GM23248 (cell line): ENCODE data around the gene REEP5. TPM values are rescaled to one million over a fixed set of nuclear protein-coding genes. Genes with fewer than 3 reads are reported as not detected.

Experiments used
- DNase-seq: peaks from one replicate; pipeline ENCODE4 v3.0.0-alpha.2; 2015
- H2AFZ ChIP-seq: fragments of 200-600 bp; sonication (generic); 2 replicates; pipeline ENCODE4 v1.6.1; 2016; ENCODE audit warnings: antibody characterized with exemption
- H3F3A ChIP-seq: fragments of 200-600 bp; sonication (generic); 2 replicates; pipeline ENCODE4 v1.6.1; 2016; ENCODE audit warnings: mild to moderate bottlenecking, antibody characterized with exemption, mixed run types; ENCODE audit not compliant: insufficient read depth
- H3K27ac ChIP-seq: fragments of 200-600 bp; sonication (generic); 2 replicates; pipeline ENCODE4 v1.5.1; 2016; ENCODE audit warnings: mild to moderate bottlenecking
- H3K27me3 ChIP-seq: fragments of 200-600 bp; sonication (generic); replicated peaks from 2 replicates; pipeline ENCODE4 v1.6.1; 2016; ENCODE audit warnings: mild to moderate bottlenecking; ENCODE audit not compliant: insufficient read depth
- H3K36me3 ChIP-seq: fragments of 200-600 bp; sonication (generic); 2 replicates; pipeline ENCODE4 v1.6.1; 2016; ENCODE audit warnings: low read depth, mild to moderate bottlenecking
- H3K4me1 ChIP-seq: fragments of 200-600 bp; sonication (generic); 2 replicates; pipeline ENCODE4 v1.6.1; 2016; ENCODE audit warnings: mild to moderate bottlenecking; ENCODE audit not compliant: insufficient read depth
- H3K4me2 ChIP-seq: fragments of 200-600 bp; sonication (generic); one replicate; pipeline ENCODE4 v1.6.1; 2016; ENCODE audit warnings: mild to moderate bottlenecking; ENCODE audit not compliant: unreplicated experiment
- H3K4me3 ChIP-seq: fragments of 200-600 bp; sonication (generic); 2 replicates; pipeline ENCODE4 v1.5.1; 2016; ENCODE audit warnings: mild to moderate bottlenecking
- H3K79me2 ChIP-seq: fragments of 200-600 bp; sonication (generic); 2 replicates; pipeline ENCODE4 v1.6.1; 2016; ENCODE audit warnings: mild to moderate bottlenecking; ENCODE audit not compliant: insufficient read depth
- H3K9ac ChIP-seq: fragments of 200-600 bp; sonication (generic); 2 replicates; pipeline ENCODE4 v1.6.1; 2016; ENCODE audit warnings: mild to moderate bottlenecking
- H3K9me2 ChIP-seq: fragments of 200-600 bp; sonication (generic); 2 replicates; pipeline ENCODE4 v1.6.1; 2016; ENCODE audit warnings: mixed run types, mild to moderate bottlenecking, moderate library complexity; ENCODE audit not compliant: insufficient read depth
- H3K9me3 ChIP-seq: fragments of 200-600 bp; sonication (generic); one replicate; pipeline ENCODE4 v1.6.1; 2017; ENCODE audit warnings: low read depth
- H4K20me1 ChIP-seq: fragments of 200-600 bp; sonication (generic); 2 replicates; pipeline ENCODE4 v1.6.0; 2016; ENCODE audit not compliant: insufficient read depth
- EZH2 ChIP-seq: fragments of 200-600 bp; sonication (generic); IDR thresholded peaks from 2 replicates; pipeline ENCODE4 v1.6.1; 2018; ENCODE audit warnings: antibody characterized with exemption, mild to moderate bottlenecking; ENCODE audit not compliant: insufficient read depth, poor library complexity, severe bottlenecking
- EZH2phosphoT487 ChIP-seq: fragments of 200-600 bp; sonication (generic); IDR thresholded peaks from 2 replicates; pipeline ENCODE4 v1.6.1; 2018; ENCODE audit warnings: antibody characterized with exemption, moderate library complexity, mild to moderate bottlenecking, low read depth; ENCODE audit not compliant: insufficient read depth
- WGBS, 2 experiments: methylation state at CpG; one replicate each; pipeline ENCODE4 v1.1.6; 2015 to 2017; ENCODE audit warnings: low lambda C conversion rate in 2 of 2, low coverage in 1 of 2; ENCODE audit errors: missing lambda C conversion rate in 2 of 2; 5-methylcytosine and 5-hydroxymethylcytosine counted together
- in situ Hi-C: fragments of 300-500 bp; cut with MboI; formaldehyde crosslinking; loops from 2 replicates; pipeline ENCODE4 v1.15.0; 2020
- polyA plus RNA-seq: library from polyadenylated mRNA; unstranded; fragments of >200 nt; fragmentation: Nextera tagmentation; extraction: Ambion mirVana; gene quantifications from 2 replicates; pipeline ENCODE4 v1.2.1, GENCODE V29; 2016
- total RNA-seq: library from RNA; depleted of rRNA; stranded (reverse); fragments of >200 nt; shearing (Covaris generic); gene quantifications from 2 replicates; pipeline ENCODE4 v1.2.3, GENCODE V29; 2014

The REEP5 gene
- total and polyA plus RNA-seq, 2 experiments from 2014 or later: 52.3 to 227 TPM

DNA sequence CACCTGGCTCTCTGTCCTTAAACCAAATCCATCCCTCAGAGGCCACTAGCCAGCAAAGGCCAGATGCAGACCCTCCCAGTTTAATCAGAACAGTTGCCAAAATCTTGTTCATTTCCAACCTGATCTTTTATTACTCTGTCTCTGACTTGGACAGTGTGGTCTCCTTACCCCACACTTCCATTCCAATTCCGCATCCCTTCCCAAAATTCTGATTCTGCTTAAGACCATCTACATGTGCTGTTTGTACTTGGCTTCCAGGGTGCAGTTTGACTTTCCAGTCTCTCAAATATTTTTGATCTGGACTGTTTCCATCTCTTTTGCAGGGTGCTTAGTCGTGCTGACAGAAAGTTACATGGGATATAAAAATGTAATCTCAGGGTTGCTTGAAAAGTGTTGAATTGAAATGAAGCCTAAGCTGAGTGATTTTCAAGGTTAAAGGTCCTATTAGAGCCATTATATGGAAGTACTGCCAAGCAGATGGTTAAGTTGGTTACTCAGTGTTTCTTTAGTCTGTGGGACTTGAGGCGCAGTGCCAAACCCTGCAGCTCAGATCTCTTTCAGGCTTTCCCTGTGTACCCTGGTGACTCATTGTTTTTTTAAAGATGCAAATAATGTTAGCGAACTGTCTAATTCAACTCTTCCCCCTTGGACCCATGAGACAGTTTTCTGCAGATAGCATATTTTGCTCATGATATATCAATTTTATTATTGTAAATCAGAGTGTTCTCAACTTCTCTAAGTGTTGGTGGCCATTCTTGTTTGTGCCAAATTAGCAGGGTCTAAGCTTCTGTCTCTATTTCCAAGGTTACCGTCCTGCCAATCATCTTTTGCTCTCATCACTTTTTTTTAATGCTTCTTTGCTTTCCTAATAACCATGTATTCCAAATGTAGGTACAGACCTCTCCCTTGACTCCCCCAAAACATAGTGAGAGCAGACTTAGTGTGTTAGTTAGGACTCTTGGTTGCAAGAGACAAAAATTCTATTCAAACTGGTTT is 36.4 kb upstream of the REEP5 start:
- H3K9me2 ChIP-seq: no peaks in the 10 kb centered on the region
- TF ChIP-seq EZH2 (no peak), EZH2phosphoT487 (no peak)
- no peaks in the 10 kb centered on the region for H3K36me3 ChIP-seq
- H3K4me2 ChIP-seq: peak overlapping the region; percentile 41
- H3F3A ChIP-seq: peaks cover 28% of the 10 kb centered on the region
- no peaks in the 10 kb centered on the region for H3K9me3 ChIP-seq
- H3K4me3 ChIP-seq: no peak overlapping the region; the same call in 1 of the 2 replicates
- H3K27ac ChIP-seq: no peak overlapping the region
- H2AFZ ChIP-seq: no peak overlapping the region
- H3K27me3 ChIP-seq: peaks cover 4% of the 10 kb centered on the region
- H3K79me2 ChIP-seq: no peaks in the 10 kb centered on the region
- H3K9ac ChIP-seq: no peak overlapping the region
- DNase-seq: peak; percentile 98
- in situ Hi-C loops: loop anchor here (25.0 kb wide), 1 partner anchor 396 kb away; no protein-coding TSS in a partner anchor
- 0 out of 2 replicates have a peak, but pooled peaks cover 3% of the 10 kb centered on the region for H4K20me1 ChIP-seq
- 11 to 13% methylated on average over 5 of the region's 5 CpGs for WGBS, 2 experiments
- H3K4me1 ChIP-seq: peaks cover 30% of the 10 kb centered on the region

DNA sequence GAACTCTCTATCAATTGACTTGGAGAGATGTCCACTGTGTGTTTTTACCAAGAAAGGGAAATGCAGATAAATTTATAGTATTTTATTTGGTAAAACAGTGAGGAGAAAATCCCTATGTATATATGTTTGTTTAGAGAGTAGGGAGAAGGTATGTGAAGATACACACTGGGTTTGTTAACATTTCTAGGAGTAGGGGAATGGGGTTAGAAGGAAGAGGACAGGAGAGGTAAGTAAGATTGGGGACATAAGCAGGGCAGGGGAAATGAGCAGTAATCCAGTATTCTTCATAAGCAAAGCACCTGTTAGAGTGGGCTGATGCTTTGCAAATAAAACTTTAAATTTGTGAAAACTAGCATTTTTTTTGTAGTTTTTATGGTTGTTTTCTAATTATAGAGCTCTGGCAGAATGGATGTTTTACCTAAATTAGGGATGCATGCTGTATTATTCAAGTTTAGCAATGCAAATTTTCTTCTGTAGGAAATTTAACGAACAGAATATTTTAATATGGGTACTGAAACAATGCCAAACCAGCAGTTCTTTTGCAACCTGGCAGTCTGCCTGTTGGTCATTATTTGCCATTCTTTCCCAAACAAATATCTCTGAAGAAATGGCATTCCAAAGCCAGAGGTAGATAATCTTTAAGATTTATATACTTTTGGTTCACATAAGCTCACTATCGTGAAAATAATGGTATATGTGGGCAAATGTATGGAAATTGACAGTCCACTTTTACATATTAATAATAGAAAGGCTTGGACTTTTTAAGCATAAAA is 35.2 kb upstream of the REEP5 start:
- H3K79me2 ChIP-seq: no peaks in the 10 kb centered on the region
- no peak for DNase-seq
- peaks cover 29% of the 10 kb centered on the region for H3K4me1 ChIP-seq
- H3K4me2 ChIP-seq: no peak overlapping the region
- 0 out of 2 replicates have a peak, but pooled peaks cover 3% of the 10 kb centered on the region for H4K20me1 ChIP-seq
- no peak overlapping the region for H3K27ac ChIP-seq
- H2AFZ ChIP-seq: no peak overlapping the region
- no peak for TF ChIP-seq EZH2phosphoT487
- TF ChIP-seq EZH2: no peak
- 55 to 58% methylated on average over 2 of the region's 2 CpGs for WGBS, 2 experiments
- no peaks in the 10 kb centered on the region for H3K9me2 ChIP-seq
- in situ Hi-C loops: loop anchor here (25.0 kb wide), 1 partner anchor 395 kb away; no protein-coding TSS in a partner anchor
- no peaks in the 10 kb centered on the region for H3K36me3 ChIP-seq
- peaks cover 9% of the 10 kb centered on the region for H3K27me3 ChIP-seq
- H3F3A ChIP-seq: peaks cover 27% of the 10 kb centered on the region
- H3K9ac ChIP-seq: no peak overlapping the region
- H3K9me3 ChIP-seq: no peaks in the 10 kb centered on the region
- H3K4me3 ChIP-seq: no peak overlapping the region

DNA sequence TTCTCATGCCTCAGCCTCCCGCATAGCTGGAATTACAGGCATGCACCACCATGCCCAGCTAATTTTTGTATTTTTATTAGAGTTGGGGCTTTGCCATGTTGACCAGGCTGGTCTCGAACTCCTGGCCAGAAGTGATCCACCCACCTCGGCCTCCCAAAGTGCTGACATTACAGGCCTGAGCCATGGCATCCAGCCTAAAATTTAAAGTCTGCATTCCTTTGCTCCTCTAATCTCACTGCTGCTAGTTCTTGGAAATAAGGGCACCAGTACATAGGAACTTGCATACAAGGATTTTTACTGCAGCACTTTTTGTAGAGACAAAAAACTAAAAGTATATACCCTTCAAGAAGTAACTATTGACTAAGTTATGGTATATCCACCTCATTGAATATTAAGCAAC is 34.6 kb upstream of the REEP5 start:
- no peaks in the 10 kb centered on the region for H3K9me2 ChIP-seq
- H3K4me3 ChIP-seq: no peak overlapping the region
- no peaks in the 10 kb centered on the region for H3K36me3 ChIP-seq
- 0 out of 2 replicates have a peak, but pooled peaks cover 3% of the 10 kb centered on the region for H4K20me1 ChIP-seq
- H3K9ac ChIP-seq: no peak overlapping the region
- in situ Hi-C loops: loop anchor here (25.0 kb wide), 1 partner anchor 394 kb away; no protein-coding TSS in a partner anchor
- peaks cover 29% of the 10 kb centered on the region for H3K4me1 ChIP-seq
- peaks cover 9% of the 10 kb centered on the region for H3K27me3 ChIP-seq
- no peak overlapping the region for H3K4me2 ChIP-seq
- 58 to 60% methylated on average over 3 of the region's 3 CpGs for WGBS, 2 experiments
- DNase-seq: no peak
- H3F3A ChIP-seq: peaks cover 27% of the 10 kb centered on the region
- TF ChIP-seq EZH2phosphoT487: no peak
- TF ChIP-seq EZH2: no peak
- H3K79me2 ChIP-seq: no peaks in the 10 kb centered on the region
- H3K27ac ChIP-seq: no peak overlapping the region
- H3K9me3 ChIP-seq: no peaks in the 10 kb centered on the region
- no peak overlapping the region for H2AFZ ChIP-seq

DNA sequence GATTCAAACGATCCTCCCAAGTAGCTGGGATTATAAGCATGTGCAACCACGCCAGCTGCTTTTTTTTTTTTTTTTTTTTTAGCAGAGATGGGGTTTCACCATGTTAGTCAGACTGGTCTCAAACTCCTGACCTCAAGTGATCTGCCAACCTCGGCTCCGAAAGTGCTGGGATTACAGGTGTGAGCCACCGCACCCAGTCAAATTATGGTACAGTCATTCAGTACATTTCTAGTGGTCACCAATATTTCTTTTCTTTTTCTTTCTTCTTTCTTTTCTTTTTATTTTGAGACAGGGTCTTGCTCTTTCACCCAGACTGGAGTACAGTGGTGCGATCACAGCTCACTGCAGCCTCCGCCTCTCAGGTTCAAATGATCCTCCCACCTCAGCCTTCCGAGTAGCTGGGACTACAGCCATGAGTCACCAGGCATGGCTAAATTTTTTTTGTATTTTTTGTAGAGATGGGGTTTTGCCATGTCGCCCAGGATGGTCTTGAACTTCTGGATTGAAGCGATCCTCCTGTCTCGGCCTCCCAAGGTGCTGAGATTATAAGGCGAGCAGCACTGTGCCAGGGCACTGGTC is 29.2 kb upstream of the REEP5 start:
- no peaks in the 10 kb centered on the region for H3F3A ChIP-seq
- TF ChIP-seq EZH2: no peak
- no peak for TF ChIP-seq EZH2phosphoT487
- H3K79me2 ChIP-seq: no peaks in the 10 kb centered on the region
- no peak for DNase-seq
- H3K9ac ChIP-seq: no peak overlapping the region
- 82 to 87% methylated on average over 12 of the region's 12 CpGs for WGBS, 2 experiments
- H3K36me3 ChIP-seq: no peaks in the 10 kb centered on the region
- H3K27ac ChIP-seq: no peak overlapping the region
- no peaks in the 10 kb centered on the region for H4K20me1 ChIP-seq
- no peaks in the 10 kb centered on the region for H3K9me3 ChIP-seq
- no peaks in the 10 kb centered on the region for H3K9me2 ChIP-seq
- peaks cover 15% of the 10 kb centered on the region for H3K27me3 ChIP-seq
- no peak overlapping the region for H3K4me3 ChIP-seq
- H3K4me2 ChIP-seq: no peak overlapping the region
- H3K4me1 ChIP-seq: no peaks in the 10 kb centered on the region
- in situ Hi-C loops: loop anchor here (25.0 kb wide), 1 partner anchor 389 kb away; no protein-coding TSS in a partner anchor
- H2AFZ ChIP-seq: no peak overlapping the region
